ENCODE results near the gene ZNF428.
"Not testable (repeated sequence)": the region's sequence is repeated elsewhere in the genome, so short reads cannot be mapped to it uniquely, and the experiment has no call there.

Gene ZNF428

GRCh38 chr19:43638214-43638994 is 19.0 kb upstream of the ZNF428 start:
- H4K20me1 ChIP-seq: peaks cover 0 to 5% (median 0%) of the 10 kb centered on the region in 11 experiments; a peak in 1 of 22 replicates
- no peaks in the 10 kb centered on the region for H3K9me3 ChIP-seq (replicated peaks in 1 of 11)
- no peak for TF ChIP-seq Cebpa-rat (IDR thresholded peaks at IDR 0.05)
- H3K4me2 ChIP-seq: peak overlapping the region; percentile 84 to 100 (median 99)
- H3K4me3 ChIP-seq: peak overlapping the region in 9 of 10 experiments; percentile 61 to 83 (median 71); a peak in 16 of 20 replicates
- peaks cover 0 to 18% (median 9%) of the 10 kb centered on the region in 11 experiments; a peak in 15 of 22 replicates for H3K27me3 ChIP-seq
- no peaks in the 10 kb centered on the region for H3K36me3 ChIP-seq
- peak overlapping the region in 9 of 11 experiments; percentile 75 to 92 (median 79); a peak in 13 of 22 replicates for H3K9ac ChIP-seq
- peak overlapping the region in 3 of 11 experiments; percentile 72 to 81 (median 75); a peak in 4 of 22 replicates for H3K27ac ChIP-seq
- H3K4me1 ChIP-seq: peaks cover 38 to 66% (median 59%) of the 10 kb centered on the region in 10 experiments

DNA sequence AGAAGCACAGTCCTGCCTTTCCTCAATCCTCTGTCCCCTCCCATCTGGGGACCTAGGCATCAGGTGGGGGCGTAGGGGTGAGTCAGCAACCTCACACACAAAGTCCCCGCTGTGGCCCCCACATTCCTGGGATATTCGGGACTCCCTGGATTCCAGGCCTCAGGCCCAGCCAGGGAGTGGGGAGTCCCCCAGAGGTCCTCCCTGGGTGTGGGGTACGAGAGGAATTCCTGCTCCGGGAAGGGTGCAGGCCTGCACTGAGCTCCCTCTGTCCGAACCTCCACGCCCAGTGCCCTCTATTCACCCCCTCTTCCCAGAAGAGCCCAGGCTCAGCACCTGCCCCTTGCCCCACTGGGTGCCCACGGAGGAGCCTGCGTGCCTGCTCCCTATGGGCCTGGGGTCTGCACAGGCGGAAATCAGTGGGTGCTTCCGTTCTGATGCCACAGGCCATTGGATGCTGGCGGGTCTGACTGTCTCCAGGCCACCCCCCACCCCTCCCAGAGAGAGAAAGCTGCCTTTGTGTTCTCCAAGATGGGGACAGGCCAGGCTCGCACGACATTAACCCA is 16.8 kb upstream of the ZNF428 start:
- H3K4me3 ChIP-seq: no peak overlapping the region; a peak in 1 of 20 replicates
- peaks cover 0 to 5% (median 0%) of the 10 kb centered on the region in 11 experiments; a peak in 1 of 22 replicates for H4K20me1 ChIP-seq
- no peaks in the 10 kb centered on the region for H3K36me3 ChIP-seq
- peak overlapping the region in 9 of 11 experiments; percentile 66 to 85 (median 81); a peak in 18 of 22 replicates for H3K27ac ChIP-seq
- H3K4me2 ChIP-seq: peak overlapping the region; percentile 78 to 96 (median 89); a peak in 21 of 22 replicates
- TF ChIP-seq Cebpa-rat (IDR thresholded peaks at IDR 0.05): no peak
- no peaks in the 10 kb centered on the region for H3K9me3 ChIP-seq (replicated peaks in 1 of 11)
- H3K4me1 ChIP-seq: peaks cover 38 to 66% (median 59%) of the 10 kb centered on the region in 10 experiments
- peak overlapping the region in 9 of 11 experiments; percentile 55 to 78 (median 72); a peak in 15 of 22 replicates for H3K9ac ChIP-seq
- peaks cover 0 to 18% (median 9%) of the 10 kb centered on the region in 11 experiments; a peak in 15 of 22 replicates for H3K27me3 ChIP-seq

GRCh38 chr19:43635561-43635940 is 16.1 kb upstream of the ZNF428 start:
- Histone ChIP-seq H3K4me2 (peak overlapping the region; percentile 78 to 96 (median 89)), H3K27ac (peak overlapping the region in 10 of 11 experiments; percentile 66 to 85 (median 80); a peak in 21 of 22 replicates), H3K4me1 (peaks cover 36 to 62% (median 58%) of the 10 kb centered on the region in 10 experiments), H3K4me3 (peak overlapping the region in 6 of 10 experiments; percentile 20 to 57 (median 43); a peak in 10 of 20 replicates), H3K27me3 (peaks cover 0 to 15% (median 6%) of the 10 kb centered on the region in 11 experiments; a peak in 15 of 22 replicates), H3K9ac (peak overlapping the region; percentile 55 to 78 (median 72); a peak in 21 of 22 replicates)
- H3K9me3 ChIP-seq (replicated peaks in 1 of 11); H3K36me3 ChIP-seq; H4K20me1 ChIP-seq: not testable (repeated sequence)

DNA sequence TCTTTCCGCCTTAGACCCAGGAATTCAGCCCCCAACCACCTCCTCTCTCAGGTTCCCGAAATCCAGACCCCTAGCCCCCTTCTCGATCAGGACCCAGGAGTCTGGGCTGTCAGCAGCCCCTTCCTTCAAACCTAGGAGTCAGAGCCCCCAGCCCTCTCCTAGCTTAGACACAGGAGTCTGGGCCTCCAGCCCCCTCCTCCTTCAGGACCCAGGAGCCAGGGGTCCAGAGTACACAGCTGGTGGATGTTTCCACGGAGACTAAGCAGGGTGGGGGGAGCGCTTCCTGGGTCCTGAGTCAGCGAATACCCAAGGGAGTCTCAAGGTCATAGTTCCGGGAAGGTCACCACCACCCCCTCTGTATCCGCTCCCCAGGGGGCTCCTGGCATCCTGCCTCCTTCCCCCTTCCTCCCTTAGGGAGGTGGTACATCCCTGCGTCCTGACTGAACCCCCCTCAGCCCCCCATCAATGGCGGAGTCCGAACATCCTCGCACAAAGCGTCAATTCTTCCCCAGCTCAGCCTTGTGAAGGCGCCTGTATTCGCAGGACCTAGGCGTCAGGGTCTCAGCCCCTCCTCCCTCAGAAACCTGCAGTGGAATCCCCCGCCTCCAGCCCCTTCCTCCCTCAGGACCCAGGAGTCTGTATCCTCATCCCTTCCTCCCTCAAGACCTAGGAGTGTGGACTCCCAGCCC is 15.6 kb upstream of the ZNF428 start:
- Histone ChIP-seq H3K36me3 (no peaks in the 10 kb centered on the region), H3K4me2 (peak overlapping the region; percentile 78 to 96 (median 89)), H4K20me1 (peaks cover 0 to 5% (median 0%) of the 10 kb centered on the region in 11 experiments; a peak in 1 of 22 replicates), H3K9ac (peak overlapping the region; percentile 55 to 78 (median 72); a peak in 21 of 22 replicates), H3K27ac (peak overlapping the region; percentile 44 to 85 (median 79); a peak in 21 of 22 replicates), H3K27me3 (peaks cover 0 to 11% (median under 1%) of the 10 kb centered on the region in 11 experiments; a peak in 8 of 22 replicates), H3K4me3 (peak overlapping the region in 9 of 10 experiments; percentile 20 to 57 (median 34); a peak in 12 of 20 replicates), H3K4me1 (peaks cover 31 to 56% (median 53%) of the 10 kb centered on the region in 10 experiments), H3K9me3 (replicated peaks in 1 of 11) (no peaks in the 10 kb centered on the region)
- TF ChIP-seq Cebpa-rat (IDR thresholded peaks at IDR 0.05): no peak

DNA sequence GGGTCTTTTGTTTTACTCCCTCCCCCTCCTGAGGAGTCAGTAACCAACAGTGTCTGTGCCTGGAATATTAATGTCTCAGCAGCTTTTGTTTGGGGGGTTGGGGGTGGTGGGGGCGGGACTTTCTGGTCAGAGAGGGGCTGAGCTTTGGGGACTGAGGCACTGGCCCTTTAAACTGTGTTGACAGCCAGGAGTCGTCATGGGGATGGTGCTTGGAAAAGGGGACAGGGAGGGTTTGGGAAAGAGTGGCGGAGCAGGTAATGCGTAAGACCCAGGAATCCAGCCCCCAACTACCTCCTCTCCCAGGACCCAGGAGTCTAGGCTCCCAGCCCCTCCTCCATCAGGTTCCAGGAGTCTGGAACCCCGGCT is 15.1 kb upstream of the ZNF428 start:
- peak overlapping the region; percentile 55 to 78 (median 72); a peak in 21 of 22 replicates for H3K9ac ChIP-seq
- no peaks in the 10 kb centered on the region for H3K9me3 ChIP-seq (replicated peaks in 1 of 11)
- TF ChIP-seq Cebpa-rat (IDR thresholded peaks at IDR 0.05): no peak
- H3K4me2 ChIP-seq: peak overlapping the region; percentile 78 to 96 (median 89)
- peak overlapping the region in 3 of 10 experiments; percentile 42 to 57 (median 44); a peak in 1 of 20 replicates for H3K4me3 ChIP-seq
- peaks cover 31 to 55% (median 51%) of the 10 kb centered on the region in 10 experiments for H3K4me1 ChIP-seq
- peaks cover 0 to 5% (median 0%) of the 10 kb centered on the region in 11 experiments; a peak in 1 of 22 replicates for H4K20me1 ChIP-seq
- peaks cover 0 to 11% (median 0%) of the 10 kb centered on the region in 11 experiments; a peak in 5 of 22 replicates for H3K27me3 ChIP-seq
- no peaks in the 10 kb centered on the region; a peak in 1 of 22 replicates for H3K36me3 ChIP-seq
- H3K27ac ChIP-seq: peak overlapping the region; percentile 44 to 85 (median 79); a peak in 21 of 22 replicates

DNA sequence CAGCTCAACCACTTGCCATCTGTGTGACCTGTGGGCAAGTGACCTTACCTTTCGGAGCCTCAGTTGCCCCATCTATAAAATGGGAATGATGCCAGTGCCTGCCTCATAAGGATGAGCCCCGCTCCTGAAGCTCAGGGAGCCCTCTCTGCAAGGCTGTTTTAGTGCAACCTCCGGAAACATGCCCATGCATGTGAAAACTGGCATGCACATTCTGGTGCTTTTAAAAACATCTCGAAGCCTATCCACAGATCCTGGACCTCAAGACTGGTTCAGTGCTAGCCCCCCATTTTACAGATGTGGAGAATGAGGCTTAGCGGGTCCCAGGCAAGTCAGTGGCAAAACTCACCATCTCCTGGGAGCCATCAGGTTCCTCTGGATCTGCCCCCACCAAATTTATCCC is 14.6 kb upstream of the ZNF428 start:
- Histone ChIP-seq H3K9me3 (replicated peaks in 1 of 11) (no peaks in the 10 kb centered on the region), H3K27ac (peak overlapping the region in 1 of 11 experiments; percentile 85; a peak in 1 of 22 replicates), H3K27me3 (peaks cover 0 to 7% (median 0%) of the 10 kb centered on the region in 11 experiments; a peak in 4 of 22 replicates), H3K4me3 (no peak overlapping the region), H3K9ac (0 out of 22 replicates have a peak overlapping the region, but pooled peaks of 1 of the 11 experiments have one; percentile 4), H3K4me1 (peaks cover 28 to 52% (median 48%) of the 10 kb centered on the region in 10 experiments), H3K36me3 (no peaks in the 10 kb centered on the region; a peak in 1 of 22 replicates), H4K20me1 (peaks cover 0 to 5% (median 0%) of the 10 kb centered on the region in 11 experiments; a peak in 1 of 22 replicates), H3K4me2 (peak overlapping the region in 6 of 11 experiments; percentile 7 to 95 (median 85); a peak in 3 of 22 replicates)
- no peak for TF ChIP-seq Cebpa-rat (IDR thresholded peaks at IDR 0.05)

DNA sequence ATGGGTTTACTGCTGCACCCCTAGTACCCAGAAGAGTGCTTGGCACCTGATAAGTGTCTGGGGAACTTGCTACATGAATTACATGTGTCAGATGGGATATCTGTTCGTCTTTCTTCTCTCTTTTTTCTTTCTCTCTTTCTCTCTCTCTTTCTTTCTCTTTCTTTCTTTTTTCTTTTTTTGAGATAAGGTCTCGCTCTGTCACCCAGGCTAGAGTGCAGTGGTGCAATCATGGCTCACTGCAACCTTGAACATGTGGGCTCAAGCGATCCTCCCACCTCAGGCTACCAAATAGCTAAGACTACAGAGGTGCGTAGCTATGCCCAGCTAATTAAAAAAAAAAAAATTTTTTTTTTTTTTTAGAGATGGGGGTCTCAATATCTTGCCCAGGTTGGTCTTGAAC is 14.1 kb upstream of the ZNF428 start:
- no peaks in the 10 kb centered on the region; a peak in 1 of 22 replicates for H3K36me3 ChIP-seq
- no peak overlapping the region for H3K27ac ChIP-seq
- peaks cover 0 to 2% (median 0%) of the 10 kb centered on the region in 11 experiments; a peak in 1 of 22 replicates for H4K20me1 ChIP-seq
- peaks cover 0 to 1% (median 0%) of the 10 kb centered on the region in 11 experiments; a peak in 1 of 22 replicates for H3K27me3 ChIP-seq
- no peak overlapping the region for H3K4me3 ChIP-seq
- H3K4me2 ChIP-seq: 0 out of 22 replicates have a peak overlapping the region, but pooled peaks of 2 of the 11 experiments have one; percentile 17 to 89
- H3K9me3 ChIP-seq (replicated peaks in 1 of 11): no peaks in the 10 kb centered on the region
- H3K9ac ChIP-seq: no peak overlapping the region
- no peak for TF ChIP-seq Cebpa-rat (IDR thresholded peaks at IDR 0.05)
- H3K4me1 ChIP-seq: peaks cover 22 to 46% (median 43%) of the 10 kb centered on the region in 10 experiments

GRCh38 chr19:43631491-43631890 is 12.1 kb upstream of the ZNF428 start:
- Histone ChIP-seq H3K4me2 (no peak overlapping the region), H3K9ac (no peak overlapping the region)
- TF ChIP-seq Cebpa-rat (IDR thresholded peaks at IDR 0.05): no peak

More at GRCh38 chr19:43631491-43631890, 12.1 kb upstream of the ZNF428 start:
- Histone ChIP-seq H3K4me3 (no peak overlapping the region), H3K36me3 (peaks cover 0 to 12% (median 4%) of the 10 kb centered on the region in 11 experiments; a peak in 8 of 22 replicates), H3K9me3 (replicated peaks in 1 of 11) (no peaks in the 10 kb centered on the region), H3K4me1 (peaks cover 20 to 36% (median 27%) of the 10 kb centered on the region in 10 experiments), H3K27me3 (no peaks in the 10 kb centered on the region), H4K20me1 (no peaks in the 10 kb centered on the region), H3K27ac (no peak overlapping the region)

All from BLaER1 treated with 17β-estradiol and CSF1 and Interleukin-3, amounts not matched to agents 10 nM and 100 nM (cell line).